A673 (cell line): ENCODE measurements around the gene ARL16.

Experiments used
- CTCF ChIP-seq: fragments of 300-800, 200-600 bp; sonication (generic); conservative IDR thresholded peaks from 2 replicates; pipeline ENCODE4 v1.5.1; 2017; ENCODE audit warnings: low read depth, mild to moderate bottlenecking, antibody characterized with exemption, low read length, moderate library complexity, mixed read lengths
- EZH2 ChIP-seq: fragments of 200-600 bp; sonication (generic); IDR thresholded peaks from 2 replicates; pipeline ENCODE4 v1.6.1; 2017; ENCODE audit warnings: borderline replicate concordance, low read depth, mild to moderate bottlenecking, mixed read lengths, antibody characterized with exemption, low read length; ENCODE audit not compliant: poor library complexity, severe bottlenecking

DNA sequence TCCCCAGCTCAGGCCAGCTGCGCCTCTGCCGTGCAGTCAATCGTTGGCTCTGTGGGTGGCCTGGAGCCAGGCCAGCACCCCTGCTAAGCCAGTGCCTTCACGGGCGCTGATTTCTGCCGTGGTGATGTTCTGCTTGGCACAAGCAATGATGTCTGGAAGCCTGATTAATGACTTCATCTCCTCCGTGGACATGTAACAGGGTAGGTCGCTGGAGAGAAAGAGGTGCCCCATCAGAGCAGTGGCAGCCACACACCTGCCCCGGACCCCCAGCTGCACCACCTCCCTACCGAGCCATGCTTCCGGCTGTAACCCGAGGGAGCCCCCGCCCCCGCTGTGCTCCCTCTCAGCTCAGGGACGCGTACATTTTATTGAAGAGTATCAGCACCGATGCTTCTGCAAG, 1.9 kb downstream of the ARL16 start:
- TF ChIP-seq CTCF: no peak
- no peak for TF ChIP-seq EZH2
